ENCODE measurements around the gene CHD5.
"Not testable (repeated sequence)": the region's sequence is repeated elsewhere in the genome, so short reads cannot be mapped to it uniquely, and the experiment has no call there.

DNA sequence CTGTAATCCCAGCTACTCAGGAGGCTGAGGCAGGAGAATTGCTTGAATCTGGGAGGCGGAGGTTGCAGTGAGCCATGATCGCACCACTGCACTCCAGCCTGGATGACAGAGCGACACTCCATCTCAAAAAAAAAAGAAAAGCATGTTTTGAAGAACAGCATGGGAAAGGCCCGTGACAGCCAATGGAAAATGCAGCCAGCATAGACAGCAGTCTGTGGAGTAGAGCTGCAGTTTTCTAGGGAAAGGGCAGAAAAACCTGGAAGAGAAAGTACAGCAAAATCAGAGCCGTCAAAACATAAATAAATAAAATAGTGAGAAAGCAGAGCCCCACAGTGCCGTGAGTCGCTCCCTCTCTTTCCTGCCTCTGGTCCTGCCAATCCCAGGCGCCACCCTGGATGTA lies 103.1 kb downstream of the CHD5 start:
- TF ChIP-seq, protein P1, sequence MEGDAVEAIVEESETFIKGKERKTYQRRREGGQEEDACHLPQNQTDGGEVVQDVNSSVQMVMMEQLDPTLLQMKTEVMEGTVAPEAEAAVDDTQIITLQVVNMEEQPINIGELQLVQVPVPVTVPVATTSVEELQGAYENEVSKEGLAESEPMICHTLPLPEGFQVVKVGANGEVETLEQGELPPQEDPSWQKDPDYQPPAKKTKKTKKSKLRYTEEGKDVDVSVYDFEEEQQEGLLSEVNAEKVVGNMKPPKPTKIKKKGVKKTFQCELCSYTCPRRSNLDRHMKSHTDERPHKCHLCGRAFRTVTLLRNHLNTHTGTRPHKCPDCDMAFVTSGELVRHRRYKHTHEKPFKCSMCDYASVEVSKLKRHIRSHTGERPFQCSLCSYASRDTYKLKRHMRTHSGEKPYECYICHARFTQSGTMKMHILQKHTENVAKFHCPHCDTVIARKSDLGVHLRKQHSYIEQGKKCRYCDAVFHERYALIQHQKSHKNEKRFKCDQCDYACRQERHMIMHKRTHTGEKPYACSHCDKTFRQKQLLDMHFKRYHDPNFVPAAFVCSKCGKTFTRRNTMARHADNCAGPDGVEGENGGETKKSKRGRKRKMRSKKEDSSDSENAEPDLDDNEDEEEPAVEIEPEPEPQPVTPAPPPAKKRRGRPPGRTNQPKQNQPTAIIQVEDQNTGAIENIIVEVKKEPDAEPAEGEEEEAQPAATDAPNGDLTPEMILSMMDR (IDR thresholded peaks at IDR 0.05) = not testable (repeated sequence)
- TF ChIP-seq POLR2A (IDR thresholded peaks at IDR 0.05) = not testable (repeated sequence)
